Loucy (cell line): ENCODE results near the gene LARGE2.

Source experiments
- H2AFZ ChIP-seq: fragments of 200-600 bp; sonication (generic); 2 replicates; pipeline ENCODE4 v1.6.0; 2016; ENCODE audit warnings: antibody characterized with exemption, mild to moderate bottlenecking, low read length, moderate library complexity
- H3F3A ChIP-seq: fragments of 200-600 bp; 2 replicates; pipeline ENCODE4 v1.6.0; 2016; ENCODE audit warnings: antibody characterized with exemption, low read depth, mild to moderate bottlenecking
- H3K27me3 ChIP-seq: fragments of 200-600 bp; sonication (generic); 2 replicates; pipeline ENCODE4 v1.6.1; 2014; ENCODE audit warnings: low read length, mild to moderate bottlenecking; ENCODE audit not compliant: insufficient read depth, poor library complexity, severe bottlenecking
- H3K36me3 ChIP-seq: fragments of 200-600 bp; sonication (generic); 2 replicates; pipeline ENCODE4 v1.6.1; 2016; ENCODE audit warnings: low read length; ENCODE audit not compliant: insufficient read depth
- H3K4me1 ChIP-seq: fragments of 200-600 bp; sonication (generic); 2 replicates; pipeline ENCODE4 v1.5.1; 2014; ENCODE audit warnings: low read length, mild to moderate bottlenecking; ENCODE audit not compliant: insufficient read depth, poor library complexity, severe bottlenecking
- H3K4me2 ChIP-seq: fragments of 200-600 bp; sonication (generic); 2 replicates; pipeline ENCODE4 v1.6.0; 2014; ENCODE audit warnings: antibody characterized with exemption, low read length, low read depth, mild to moderate bottlenecking; ENCODE audit not compliant: poor library complexity, severe bottlenecking
- H3K4me3 ChIP-seq: fragments of 200-600 bp; sonication (generic); 2 replicates; pipeline ENCODE4 v1.5.1; 2014; ENCODE audit warnings: low read length, mild to moderate bottlenecking, mixed read lengths; ENCODE audit not compliant: poor library complexity, severe bottlenecking
- H3K79me2 ChIP-seq: fragments of 200-600 bp; sonication (generic); 2 replicates; pipeline ENCODE4 v1.6.1; 2014; ENCODE audit warnings: low read length; ENCODE audit not compliant: insufficient read depth
- H3K9ac ChIP-seq: fragments of 200-600 bp; sonication (generic); 2 replicates; pipeline ENCODE4 v1.6.0; 2014; ENCODE audit warnings: mild to moderate bottlenecking, low read depth, low read length, moderate library complexity; ENCODE audit not compliant: poor library complexity, severe bottlenecking
- H3K9me2 ChIP-seq: fragments of 200-600 bp; sonication (generic); replicated peaks from 2 replicates; pipeline ENCODE4 v1.6.1; 2016; ENCODE audit warnings: low read depth, low read length, mixed read lengths
- H3K9me3 ChIP-seq: fragments of 200-600 bp; sonication (generic); 2 replicates; pipeline ENCODE4 v1.6.1; 2014; ENCODE audit warnings: mild to moderate bottlenecking, antibody characterized with exemption, low read length, low read depth; ENCODE audit not compliant: insufficient read depth
- H4K20me1 ChIP-seq: fragments of 200-600 bp; sonication (generic); 2 replicates; pipeline ENCODE4 v1.6.0; 2014; ENCODE audit warnings: antibody characterized with exemption, low read length, mild to moderate bottlenecking; ENCODE audit not compliant: insufficient read depth, poor library complexity, severe bottlenecking
- CTCF ChIP-seq: fragments of 200-600 bp; sonication (generic); conservative IDR thresholded peaks from 2 replicates; pipeline ENCODE4 v1.5.1; 2014; ENCODE audit warnings: mild to moderate bottlenecking, antibody characterized with exemption, low read length
- EZH2phosphoT487 ChIP-seq: fragments of 200-600 bp; IDR thresholded peaks from 2 replicates; pipeline ENCODE4 v1.6.1; 2018; ENCODE audit warnings: antibody characterized with exemption, mild to moderate bottlenecking, moderate library complexity, borderline replicate concordance

LARGE2 gene

GRCh38 chr11:45907911-45908370, 14.5 kb upstream of the LARGE2 start:
- H3K4me3 ChIP-seq: no peak overlapping the region

GRCh38 chr11:45909594-45910475, 12.6 kb upstream of the LARGE2 start:
- Histone ChIP-seq H3K9me3 (no peaks in the 10 kb centered on the region), H3K4me2 (no peak overlapping the region)

More at GRCh38 chr11:45907911-45908370, 14.5 kb upstream of the LARGE2 start:
- H3K9me2 ChIP-seq: no peaks in the 10 kb centered on the region
- no peaks in the 10 kb centered on the region for H3K9me3 ChIP-seq
- no peak overlapping the region for H2AFZ ChIP-seq
- H3F3A ChIP-seq: no peaks in the 10 kb centered on the region
- H3K4me1 ChIP-seq: peaks cover 15% of the 10 kb centered on the region
- peaks cover 5% of the 10 kb centered on the region; the same call in 1 of the 2 replicates for H3K36me3 ChIP-seq
- no peaks in the 10 kb centered on the region for H4K20me1 ChIP-seq
- no peaks in the 10 kb centered on the region for H3K27me3 ChIP-seq
- H3K4me2 ChIP-seq: no peak overlapping the region
- no peaks in the 10 kb centered on the region for H3K79me2 ChIP-seq
- no peak for TF ChIP-seq CTCF
- H3K9ac ChIP-seq: no peak overlapping the region

GRCh38 chr11:45910623-45911022, 11.8 kb upstream of the LARGE2 start:
- TF ChIP-seq CTCF (no peak), EZH2phosphoT487 (no peak)
- Histone ChIP-seq H3K4me1 (peaks cover 12% of the 10 kb centered on the region), H3K4me2 (no peak overlapping the region), H3K27me3 (no peaks in the 10 kb centered on the region), H3K9me2 (no peaks in the 10 kb centered on the region), H3K4me3 (no peak overlapping the region), H3K9me3 (no peaks in the 10 kb centered on the region), H3K79me2 (peaks cover 3% of the 10 kb centered on the region; the same call in 1 of the 2 replicates), H2AFZ (no peak overlapping the region), H4K20me1 (peaks cover 4% of the 10 kb centered on the region), H3F3A (no peaks in the 10 kb centered on the region), H3K36me3 (peaks cover 22% of the 10 kb centered on the region; the same call in 1 of the 2 replicates), H3K9ac (no peak overlapping the region)

More at GRCh38 chr11:45909594-45910475, 12.6 kb upstream of the LARGE2 start:
- Histone ChIP-seq H2AFZ (no peak overlapping the region), H4K20me1 (no peaks in the 10 kb centered on the region), H3F3A (no peaks in the 10 kb centered on the region), H3K36me3 (peaks cover 19% of the 10 kb centered on the region; the same call in 1 of the 2 replicates), H3K9ac (no peak overlapping the region), H3K27me3 (no peaks in the 10 kb centered on the region), H3K9me2 (no peaks in the 10 kb centered on the region), H3K4me3 (no peak overlapping the region), H3K4me1 (peaks cover 15% of the 10 kb centered on the region), H3K79me2 (no peaks in the 10 kb centered on the region; the same call in 1 of the 2 replicates)
- no peak for TF ChIP-seq CTCF
